Placental pericyte (primary cell): Measurements from ENCODE around the gene EFCAB8. TPM values are rescaled to one million over a fixed set of nuclear protein-coding genes. Genes with fewer than 3 reads are reported as not detected.

Experiments used
- total RNA-seq: library from RNA; depleted of rRNA; stranded (reverse); fragments of >200 nt; gene quantifications from 2 replicates; pipeline ENCODE4 v1.2.3, GENCODE V29; 2012

The EFCAB8 gene, protein sequence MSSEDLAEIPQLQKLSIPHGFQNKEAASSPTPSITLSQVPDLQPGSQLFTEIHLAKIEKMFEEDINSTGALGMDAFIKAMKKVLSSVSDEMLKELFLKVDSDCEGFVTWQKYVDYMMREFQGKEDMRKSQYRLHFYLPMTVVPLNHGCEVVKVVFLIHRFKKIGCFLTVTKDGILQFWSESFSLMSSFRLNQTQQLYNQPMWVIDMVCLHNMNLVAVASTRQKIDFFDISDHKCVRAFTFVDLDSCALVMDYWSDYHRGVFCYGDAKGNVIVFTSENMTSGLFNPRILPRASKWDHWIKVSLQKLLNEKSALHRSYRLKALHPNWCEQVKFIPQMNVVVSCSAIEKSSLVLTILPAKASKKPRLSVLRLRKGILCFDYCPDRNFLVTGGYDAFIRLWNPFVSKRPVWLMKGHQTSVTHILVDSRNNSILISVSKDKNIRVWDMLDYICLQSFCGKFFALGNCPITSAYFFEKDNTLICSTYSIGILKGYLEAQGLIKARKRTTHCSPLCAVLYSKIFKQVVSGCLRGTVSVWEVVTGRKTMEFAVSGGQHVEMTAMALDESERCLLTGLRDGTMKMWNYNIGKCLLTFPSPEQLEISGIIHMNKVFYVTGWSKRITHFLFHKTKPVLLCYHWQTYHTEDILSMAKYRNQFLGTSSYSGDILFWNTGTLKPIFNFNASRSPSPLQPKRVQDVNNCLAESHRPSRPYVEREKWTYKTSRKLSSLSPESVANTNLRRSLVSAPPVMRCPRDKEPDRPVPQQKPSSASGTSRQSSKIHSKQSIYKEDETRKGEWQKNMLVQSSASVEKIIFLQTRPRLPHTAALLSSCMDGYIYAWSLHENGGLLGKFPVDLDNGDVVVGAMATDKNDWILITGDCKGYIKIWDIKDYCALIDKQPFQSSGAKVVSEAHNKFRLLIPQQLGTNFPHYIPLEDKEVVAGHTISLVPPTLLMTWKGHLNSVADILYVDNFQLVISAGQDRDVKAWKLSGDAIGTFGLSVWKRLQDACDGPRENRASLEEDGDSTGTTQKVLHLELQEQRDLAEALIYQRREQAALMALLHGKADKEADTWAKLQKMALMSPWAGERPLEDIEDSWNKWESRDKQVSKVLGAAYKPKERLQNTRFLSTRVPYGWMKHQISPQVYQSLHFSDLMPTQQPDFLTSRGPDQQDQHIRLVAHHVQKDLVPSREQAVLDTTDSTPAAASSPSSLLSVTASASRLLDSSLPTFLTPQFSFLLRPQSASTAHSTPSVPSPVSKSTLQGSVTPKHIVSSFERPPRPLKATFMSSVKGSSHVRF
- under 0.01 and 0.14 TPM in 2 replicates for total RNA-seq

GRCh38 chr20:32858701-32859372, at the start of gene EFCAB8:
TSS of gene EFCAB8 (plus strand) at chr20:32858923. CDS start at chr20:32863793, 4,870 bp downstream.

DNA sequence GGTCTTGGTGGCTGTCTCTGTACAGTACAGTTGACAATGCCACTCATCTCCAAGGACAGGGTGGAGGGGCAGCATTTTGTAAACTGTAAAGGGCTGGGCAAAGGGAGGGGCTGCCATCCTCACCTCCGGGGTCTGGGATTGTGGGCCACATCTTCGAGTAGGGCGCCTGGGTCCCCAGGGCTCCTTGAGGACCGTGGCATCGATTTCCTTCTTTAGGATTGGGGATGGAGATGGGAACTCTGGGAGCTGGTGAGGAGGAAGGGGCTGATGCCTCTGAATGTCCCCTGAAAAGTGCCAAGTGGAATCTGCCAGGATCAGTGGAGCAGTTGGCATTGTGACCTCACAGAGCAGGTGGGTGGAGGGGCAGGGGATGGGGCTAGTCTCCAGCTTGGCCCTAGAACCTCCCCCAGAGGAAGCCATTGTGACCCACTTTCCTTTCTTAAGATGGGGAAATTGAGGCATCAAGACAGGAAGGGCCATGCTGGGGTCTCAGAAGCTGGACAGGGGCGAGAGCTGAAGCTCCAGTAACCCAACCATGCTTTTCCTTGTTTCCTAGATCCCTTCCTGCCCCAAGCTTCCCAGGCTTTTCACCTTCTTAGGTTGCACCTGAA, 145.5 kb downstream of the EFCAB8 start, which contains the start of gene SUN5:
TSS of gene SUN5 (minus strand) at position 293 of the 611 bp plus-strand sequence. CDS start at position 200, 93 bp downstream.

DNA sequence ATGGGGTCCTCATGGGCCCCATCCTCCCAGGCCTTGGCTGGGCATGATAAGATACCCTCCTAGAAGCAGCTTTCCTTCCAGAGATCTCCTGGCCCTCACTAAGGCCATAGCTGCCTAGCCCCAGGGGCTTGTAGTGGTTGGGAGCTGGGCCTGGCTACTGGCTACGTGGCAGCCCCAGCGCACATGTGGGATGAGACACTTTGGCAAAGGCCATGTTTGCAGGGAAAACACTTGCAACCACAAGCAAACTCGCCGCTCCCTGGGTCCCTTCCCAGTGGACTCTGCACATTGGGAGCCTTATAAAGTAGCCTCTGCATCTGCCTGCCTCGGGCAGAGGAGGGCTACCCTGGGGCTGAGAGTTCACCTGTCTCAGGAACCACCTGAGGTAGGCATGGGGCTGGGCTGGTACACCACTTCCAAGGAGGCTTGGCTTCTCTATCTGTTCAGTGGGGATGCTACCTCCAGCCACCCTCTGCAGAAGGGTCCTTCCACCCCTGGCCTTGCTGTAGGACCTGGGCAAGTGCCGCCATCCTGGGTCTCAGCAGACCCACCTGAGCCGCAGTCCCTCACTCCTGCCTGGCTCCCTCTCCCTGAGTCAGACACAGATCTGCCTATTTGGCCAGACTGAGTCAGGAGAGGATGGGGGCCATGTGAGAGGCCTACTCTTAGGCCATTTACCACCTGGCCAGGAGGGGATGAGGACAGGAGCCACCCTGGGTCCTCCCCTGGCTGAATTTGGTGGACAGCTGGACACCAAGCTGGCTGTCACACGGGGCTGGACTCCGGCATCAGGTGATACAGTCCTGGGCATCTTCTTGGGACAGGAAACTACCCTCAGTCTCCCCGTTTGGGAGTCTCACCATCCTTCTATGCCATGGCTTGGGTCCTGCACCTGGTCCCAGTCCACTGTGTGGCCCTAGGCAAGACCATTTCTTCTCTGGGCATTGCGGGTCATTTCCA, 148.9 kb downstream of the EFCAB8 start, which contains the start of gene BPIFB2:
TSS of gene BPIFB2 (plus strand) at position 329 of the 960 bp plus-strand sequence. CDS start 871 bp downstream, outside the sequence.

Other genes starting within 250 kb of the EFCAB8 start
- not detected in 2 replicates for gene C20orf203, start 185.0 kb upstream of the EFCAB8 start, total RNA-seq
- gene COMMD7, start 115.5 kb upstream of the EFCAB8 start, total RNA-seq: 44.5 and 47.1 TPM in 2 replicates
- 2.2 and 5.2 TPM in 2 replicates for gene DNMT3B, start 96.5 kb upstream of the EFCAB8 start, total RNA-seq
- gene MAPRE1, start 39.0 kb upstream of the EFCAB8 start, total RNA-seq: 106 and 169 TPM in 2 replicates
- gene SUN5, start 145.5 kb downstream of the EFCAB8 start, total RNA-seq: not detected in 2 replicates
- gene BPIFB2, start 148.8 kb downstream of the EFCAB8 start, total RNA-seq: not detected in 2 replicates
- gene BPIFB6, start 172.7 kb downstream of the EFCAB8 start, total RNA-seq: not detected in 2 replicates
- not detected in 2 replicates for gene BPIFB3, start 195.0 kb downstream of the EFCAB8 start, total RNA-seq
- not detected in 2 replicates for gene BPIFB4, start 220.7 kb downstream of the EFCAB8 start, total RNA-seq